ENCODE results near the gene CCDC142.
"Not testable (repeated sequence)": the region's sequence is repeated elsewhere in the genome, so short reads cannot be mapped to it uniquely, and the experiment has no call there.

The CCDC142 gene

GRCh38 chr2:74442483-74443297 is 40.1 kb downstream of the CCDC142 start:
- DNase-seq (ENCODE audit: low read depth in 1 of 2, low spot score in 1 of 2): not testable (repeated sequence)

GRCh38 chr2:74441690-74442482 is 40.9 kb downstream of the CCDC142 start, which contains the start of gene RTKN:
Gene RTKN (minus strand): TSS chr2:74441937. CDS start chr2:74441816, 121 bp downstream.
- DNase-seq (ENCODE audit: low read depth in 1 of 2, low spot score in 1 of 2): no peak

GRCh38 chr2:74441170-74441689 is 41.6 kb downstream of the CCDC142 start:
- DNase-seq (ENCODE audit: low read depth in 1 of 2, low spot score in 1 of 2): no peak

- DNase-seq (ENCODE audit: low read depth in 1 of 2, low spot score in 1 of 2): no peak
Observed at GRCh38 chr2:74440378-74441169, 42.2 kb downstream of the CCDC142 start.

- DNase-seq (ENCODE audit: low read depth in 1 of 2, low spot score in 1 of 2): no peak
Observed at GRCh38 chr2:74439803-74440377, 42.9 kb downstream of the CCDC142 start.

- DNase-seq (ENCODE audit: low read depth in 1 of 2, low spot score in 1 of 2): no peak
Observed at GRCh38 chr2:74439373-74439772, 43.4 kb downstream of the CCDC142 start.

- DNase-seq (ENCODE audit: low read depth in 1 of 2, low spot score in 1 of 2): no peak
Observed at GRCh38 chr2:74438248-74438647, 44.5 kb downstream of the CCDC142 start.

- no peak for DNase-seq (ENCODE audit: low read depth in 1 of 2, low spot score in 1 of 2)
Observed at GRCh38 chr2:74436848-74437695, 45.7 kb downstream of the CCDC142 start.

GRCh38 chr2:74436111-74436805 is 46.5 kb downstream of the CCDC142 start:
- DNase-seq (ENCODE audit: low read depth in 1 of 2, low spot score in 1 of 2): no peak

GRCh38 chr2:74430502-74430901 is 52.3 kb downstream of the CCDC142 start:
- DNase-seq (ENCODE audit: low read depth in 1 of 2, low spot score in 1 of 2): no peak

- DNase-seq (ENCODE audit: low read depth in 1 of 2, low spot score in 1 of 2): no peak
Observed at GRCh38 chr2:74429487-74430451, 53.0 kb downstream of the CCDC142 start.

- no peak for DNase-seq (ENCODE audit: low read depth in 1 of 2, low spot score in 1 of 2)
Observed at GRCh38 chr2:74428675-74429074, 54.1 kb downstream of the CCDC142 start.

GRCh38 chr2:74427551-74427950 is 55.2 kb downstream of the CCDC142 start:
- no peak for DNase-seq (ENCODE audit: low read depth in 1 of 2, low spot score in 1 of 2)

- DNase-seq (ENCODE audit: low read depth in 1 of 2, low spot score in 1 of 2): no peak
Observed at GRCh38 chr2:74426181-74426758, 56.5 kb downstream of the CCDC142 start.

GRCh38 chr2:74425523-74425922 is 57.3 kb downstream of the CCDC142 start:
- no peak for DNase-seq (ENCODE audit: low read depth in 1 of 2, low spot score in 1 of 2)

GRCh38 chr2:74424995-74425406 is 57.8 kb downstream of the CCDC142 start:
- no peak for DNase-seq (ENCODE audit: low read depth in 1 of 2, low spot score in 1 of 2)

- DNase-seq (ENCODE audit: low read depth in 1 of 2, low spot score in 1 of 2): no peak
Observed at GRCh38 chr2:74424139-74424992, 58.4 kb downstream of the CCDC142 start.

Data from activated CD4-positive, alpha-beta T cell treated with anti-CD3 and anti-CD28 coated beads, Interleukin-2, amount 50 U/mL, for 24 hours (primary cell).